GM10847 (cell line): ENCODE results near the gene THRAP3.

Experiments
- POLR2A ChIP-seq: IDR thresholded peaks from 2 replicates; pipeline ENCODE4 v1.6.1; 2011; ENCODE audit not compliant: insufficient read length; ENCODE audit errors: extremely low read depth

The THRAP3 gene

GRCh38 chr1:36224537-36225282, 467 bp downstream of the THRAP3 start:
- TF ChIP-seq POLR2A: no peak

GRCh38 chr1:36225283-36225899, 1.1 kb downstream of the THRAP3 start:
- TF ChIP-seq POLR2A: no peak

GRCh38 chr1:36231191-36231590, 6.9 kb downstream of the THRAP3 start:
- TF ChIP-seq POLR2A: no peak

- no peak for TF ChIP-seq POLR2A
Observed at GRCh38 chr1:36232212-36233095, 8.2 kb downstream of the THRAP3 start.

GRCh38 chr1:36236302-36236701, 12.1 kb downstream of the THRAP3 start:
- no peak for TF ChIP-seq POLR2A

GRCh38 chr1:36238433-36238832, 14.2 kb downstream of the THRAP3 start:
- TF ChIP-seq POLR2A: no peak

GRCh38 chr1:36239941-36240637, 15.8 kb downstream of the THRAP3 start:
- no peak for TF ChIP-seq POLR2A

- TF ChIP-seq POLR2A: no peak
Observed at GRCh38 chr1:36247538-36247937, 23.3 kb downstream of the THRAP3 start.

- no peak for TF ChIP-seq POLR2A
Observed at GRCh38 chr1:36248250-36248894, 24.1 kb downstream of the THRAP3 start.

- no peak for TF ChIP-seq POLR2A
Observed at GRCh38 chr1:36251794-36252481, 27.7 kb downstream of the THRAP3 start.

GRCh38 chr1:36253161-36253862, 29.1 kb downstream of the THRAP3 start:
- no peak for TF ChIP-seq POLR2A

GRCh38 chr1:36256558-36257374, 32.5 kb downstream of the THRAP3 start:
- TF ChIP-seq POLR2A: no peak

- TF ChIP-seq POLR2A: no peak
Observed at GRCh38 chr1:36257375-36257767, 33.1 kb downstream of the THRAP3 start.
